Stimulated activated CD4-positive, alpha-beta T cell treated with anti-CD3 and anti-CD28 coated beads, TNF-alpha, amount 100 ng/mL, for 1 hour (primary cell): Measurements from ENCODE around the gene C1orf174.

Source experiments
- DNase-seq, 3 donors: peaks; one replicate each; pipeline ENCODE4 v3.0.0-alpha.2; 2020; ENCODE audit warnings: low read depth in 3 of 3, low spot score in 1 of 3

C1orf174 gene

DNA sequence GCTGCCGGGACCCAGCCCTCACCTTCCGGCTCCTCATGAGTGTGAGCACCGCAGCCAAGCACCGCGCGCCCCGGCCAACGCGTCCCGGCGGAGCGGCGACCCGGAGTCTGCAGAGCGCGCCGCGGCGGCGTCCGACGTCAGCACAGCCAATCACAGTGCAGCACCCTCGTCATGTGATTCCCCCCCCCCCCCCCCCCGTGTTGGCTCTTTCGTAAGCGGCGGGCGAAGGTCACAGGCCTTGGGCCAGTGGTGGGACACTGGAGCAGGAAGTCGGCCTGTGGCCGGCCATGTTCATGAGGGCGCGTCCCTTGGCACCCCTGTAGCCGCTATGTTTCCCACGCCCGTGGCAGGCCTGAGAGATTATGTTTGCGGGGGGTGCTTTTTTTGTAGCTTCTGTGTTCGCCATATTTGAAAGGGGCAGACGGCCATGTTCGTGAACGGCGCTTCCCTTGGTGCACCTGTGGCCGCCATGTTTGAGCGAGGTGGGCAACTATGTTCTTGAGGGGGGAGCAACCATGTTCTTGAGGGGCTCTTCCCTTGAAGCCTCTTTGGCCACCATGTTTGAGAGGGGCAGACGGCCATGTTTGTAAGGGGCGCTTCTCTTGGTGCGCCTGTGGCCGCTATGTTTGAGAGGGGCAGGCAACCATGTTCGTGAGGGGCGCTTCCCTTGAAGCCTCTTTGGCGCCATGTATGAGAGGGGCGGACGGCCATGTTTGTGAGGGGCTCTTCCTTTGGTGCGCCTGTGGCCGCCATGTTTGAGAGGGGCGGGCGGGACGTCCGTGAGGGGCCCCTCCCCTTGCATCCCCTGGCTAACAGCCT, at the start of gene C1orf174:
Gene C1orf174 (minus strand): TSS at position 123 of the 819 bp plus-strand sequence. CDS start 86 bp downstream, at position 37.
- peak; percentile 82 to 90 (median 90) for DNase-seq

DNA sequence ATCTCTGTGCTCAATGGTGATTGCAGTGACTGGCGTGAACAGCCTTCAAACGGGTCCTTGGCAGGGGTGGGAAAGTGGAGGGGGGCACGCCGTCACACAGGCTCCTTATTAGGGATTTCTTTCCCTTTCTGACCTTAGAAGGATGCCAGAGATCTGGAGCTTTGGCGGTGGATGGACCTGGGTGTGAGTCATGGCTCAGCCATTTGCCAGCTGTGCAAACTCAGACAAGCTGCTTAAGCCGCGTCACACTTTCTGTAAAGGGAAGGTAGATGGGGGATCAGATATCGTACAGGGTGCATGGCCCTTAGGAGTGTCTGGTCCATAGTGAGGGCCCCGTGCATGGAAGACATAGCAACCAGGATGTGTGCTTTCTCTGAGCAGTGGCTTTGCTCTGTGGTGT, 48.3 kb upstream of the C1orf174 start:
- no peak for DNase-seq

DNA sequence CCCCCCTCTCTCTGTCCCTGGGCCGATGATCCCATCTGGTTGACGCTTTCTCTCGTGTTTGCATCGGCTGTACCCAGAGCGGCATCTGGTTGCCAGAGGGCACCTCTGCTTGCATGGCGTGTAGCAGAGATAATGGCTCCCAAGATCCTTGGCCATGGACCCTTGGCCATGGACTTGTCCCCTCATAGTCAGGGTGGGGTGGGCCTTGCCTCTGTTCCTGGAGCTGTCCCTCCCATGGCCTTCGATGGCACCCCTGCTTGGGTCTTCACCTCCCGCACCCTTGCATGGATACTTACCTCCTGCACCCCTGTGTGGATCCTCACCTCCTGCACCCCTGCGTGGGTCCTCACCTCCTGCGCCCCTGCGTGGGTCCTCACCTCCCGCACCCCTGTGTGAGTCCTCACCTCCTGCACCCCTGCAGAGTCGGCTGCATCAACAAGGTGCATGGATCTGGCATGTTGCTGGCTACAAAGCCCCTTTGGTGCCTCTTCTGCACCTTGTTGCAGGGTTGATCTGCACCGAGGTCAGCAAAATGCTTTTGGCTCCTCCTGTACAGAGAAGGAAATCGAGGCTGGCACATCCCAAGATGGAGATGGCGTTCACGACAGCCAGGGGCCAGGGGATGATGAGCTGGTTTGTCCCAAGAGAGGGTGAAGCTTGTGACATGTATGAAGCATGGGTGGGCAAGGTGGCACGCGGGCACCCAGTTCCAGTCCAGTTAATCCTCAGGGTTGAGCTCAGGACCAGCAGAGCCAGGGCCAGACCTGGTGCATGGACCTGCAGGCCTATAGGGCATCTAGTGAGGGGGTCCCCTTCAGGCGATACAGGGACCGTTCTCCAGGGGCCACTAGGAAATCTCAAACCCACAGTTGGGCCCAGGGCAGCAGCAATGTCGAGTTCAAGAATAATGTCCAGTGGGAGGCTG, 46.1 kb upstream of the C1orf174 start:
- no peak for DNase-seq

DNA sequence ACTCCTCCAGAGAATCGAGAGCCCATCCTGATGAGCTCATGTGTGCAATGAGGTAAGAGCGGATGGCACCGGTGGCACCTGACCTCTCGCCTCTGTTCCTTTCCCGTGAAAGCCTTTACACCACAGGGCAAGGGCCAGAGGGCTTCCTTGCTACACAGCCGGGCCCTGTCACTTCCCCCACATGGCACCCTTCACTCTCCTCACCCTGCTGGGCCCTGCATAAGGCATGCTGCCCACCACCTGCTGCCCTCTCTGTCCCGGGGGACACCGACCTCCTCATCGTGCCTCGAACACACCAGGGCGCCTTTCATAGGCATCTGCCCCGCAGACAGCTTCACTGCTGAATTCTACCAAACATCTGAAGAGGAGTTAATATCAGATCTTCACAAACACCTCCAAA, 45.1 kb upstream of the C1orf174 start:
- no peak for DNase-seq

DNA sequence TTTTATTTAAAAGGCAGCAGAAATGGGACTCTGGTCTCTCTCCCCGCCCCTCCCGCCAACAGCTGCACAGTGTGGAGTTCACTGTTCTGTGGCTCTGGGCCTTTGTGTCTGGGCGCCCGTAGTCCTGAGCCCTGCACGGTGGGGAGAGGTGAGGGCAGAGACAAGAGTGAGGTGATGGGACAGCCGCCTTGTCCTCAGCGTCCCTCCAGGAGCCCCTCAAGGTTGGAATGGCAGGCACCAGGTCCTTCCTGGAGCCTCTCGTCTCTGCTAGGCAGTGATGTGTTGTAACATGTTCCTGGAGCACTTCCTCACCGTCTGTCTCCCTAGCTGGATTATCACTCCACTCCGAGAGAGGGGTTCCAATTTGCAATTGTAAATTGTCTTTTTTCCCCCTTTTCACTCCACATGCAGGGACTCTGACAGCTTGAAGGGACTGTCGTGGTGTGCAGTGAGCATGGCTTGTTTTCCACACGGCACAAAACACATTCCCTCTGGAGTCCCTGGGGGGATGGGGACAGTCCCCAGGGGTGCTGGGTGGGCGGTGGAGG, 44.6 kb upstream of the C1orf174 start:
- no peak for DNase-seq

DNA sequence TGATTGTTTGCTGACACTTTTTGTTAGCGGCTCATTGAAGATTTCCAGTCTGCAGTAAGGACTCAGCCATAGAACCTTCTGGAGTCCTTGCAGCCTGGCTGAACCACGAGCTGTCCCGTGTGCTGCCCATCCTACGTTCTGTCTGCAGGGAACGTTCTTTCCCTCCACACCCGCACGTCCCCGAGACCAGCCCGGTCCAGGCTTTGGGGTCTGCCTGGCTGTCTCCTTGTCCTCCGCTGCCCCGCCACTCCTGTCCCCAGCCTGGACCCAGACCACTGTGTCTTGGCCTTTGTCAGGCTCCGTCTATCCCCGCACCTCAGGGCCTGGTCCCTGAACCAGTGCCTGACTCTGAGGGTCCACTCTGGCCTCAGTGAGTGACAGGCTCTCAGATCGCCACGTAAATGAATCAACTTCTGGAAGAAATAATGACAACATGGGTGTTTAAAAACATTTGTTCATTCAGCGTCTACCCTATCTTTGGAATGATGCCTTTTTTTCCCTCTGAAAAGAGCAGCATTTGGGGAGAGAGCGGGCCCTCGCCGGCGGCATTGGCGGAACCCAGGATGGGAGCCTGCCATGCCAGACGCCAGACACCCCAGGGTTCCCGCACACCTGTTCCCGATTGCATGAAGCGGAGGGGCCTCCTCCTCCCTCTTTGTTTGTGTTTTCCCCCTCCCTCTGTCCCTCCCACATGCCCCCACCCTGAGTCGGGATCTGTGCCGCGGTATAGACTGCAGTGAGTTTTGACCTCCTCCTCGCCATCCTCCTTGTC, 43.9 kb upstream of the C1orf174 start:
- DNase-seq, result no peak

DNA sequence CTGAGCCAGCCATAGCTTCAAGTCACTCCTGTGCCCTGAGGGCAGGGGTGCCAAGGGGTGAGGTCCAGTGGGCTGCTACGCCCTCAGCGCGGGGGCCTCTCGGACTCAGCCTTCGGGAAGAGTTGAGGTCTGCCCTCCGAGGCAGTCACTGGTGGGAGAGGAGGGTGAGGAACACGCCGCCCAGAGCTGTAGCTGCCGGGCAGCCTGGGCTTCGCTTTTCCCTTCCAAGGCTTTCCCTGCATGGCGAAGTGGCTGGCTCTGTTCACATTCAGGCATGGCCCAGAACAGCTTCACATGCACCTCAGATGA, 43.0 kb upstream of the C1orf174 start:
- no peak for DNase-seq

DNA sequence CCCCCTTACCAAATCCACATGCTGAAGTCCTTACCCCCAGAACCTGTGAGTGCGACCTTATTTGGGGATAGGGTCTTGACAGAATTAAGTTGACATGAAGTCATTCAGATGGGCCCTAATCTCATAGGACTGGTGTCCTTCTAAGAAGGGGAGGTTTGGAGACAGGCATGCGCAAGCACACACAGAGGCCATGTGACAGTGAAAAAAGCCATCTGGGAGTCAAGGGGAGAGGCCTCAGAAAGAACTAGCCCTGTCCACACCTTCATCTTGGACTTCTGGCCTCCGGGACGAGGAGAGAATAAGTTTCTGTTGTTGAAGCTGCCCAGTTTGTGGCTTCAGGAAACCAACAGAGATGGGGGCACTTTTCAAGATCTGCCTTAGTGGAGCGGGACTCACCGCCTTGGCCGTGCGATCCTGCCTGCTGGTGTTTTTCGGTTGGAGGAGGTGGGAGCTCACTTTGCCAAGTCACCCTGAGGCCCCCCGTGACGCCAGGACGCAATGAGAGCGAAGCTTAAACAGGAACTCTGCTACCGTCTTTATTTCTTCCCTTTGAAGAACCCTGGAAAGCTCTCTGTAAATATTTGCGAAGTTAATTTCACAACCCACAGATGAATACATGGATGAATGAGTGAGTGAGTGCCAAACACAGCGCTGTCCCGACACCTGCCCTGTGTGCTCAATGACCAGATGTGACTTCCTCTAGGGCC, 42.5 kb upstream of the C1orf174 start:
- DNase-seq, result no peak

DNA sequence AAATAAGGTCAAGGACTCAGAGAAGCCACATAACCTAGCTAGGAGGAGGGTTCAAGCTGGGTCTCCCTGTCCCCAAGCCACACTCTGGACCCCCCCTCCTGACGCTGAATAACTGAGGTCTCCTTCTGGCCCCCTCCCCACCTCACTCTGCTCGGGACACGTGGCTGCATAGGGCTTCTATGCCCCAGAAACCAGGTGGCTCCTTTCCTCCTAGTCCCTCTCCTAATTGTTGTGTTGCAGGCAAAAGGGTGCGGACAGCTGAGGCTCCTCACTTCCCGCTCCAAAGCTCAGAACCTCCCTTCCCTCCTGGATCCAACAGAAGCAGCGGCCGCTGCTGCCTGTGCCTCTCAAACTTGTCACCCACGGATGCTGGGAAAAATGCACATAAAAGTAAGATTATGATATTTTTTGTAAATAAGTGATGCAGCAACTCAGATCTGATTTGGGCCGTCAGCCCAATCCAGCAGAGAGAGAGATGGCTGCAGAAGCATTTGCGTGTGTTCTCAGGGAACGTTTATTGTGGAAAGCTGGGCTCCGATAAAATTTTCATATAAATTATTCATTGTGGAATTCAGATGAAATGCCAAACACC, 40.8 kb upstream of the C1orf174 start:
- DNase-seq, result no peak

DNA sequence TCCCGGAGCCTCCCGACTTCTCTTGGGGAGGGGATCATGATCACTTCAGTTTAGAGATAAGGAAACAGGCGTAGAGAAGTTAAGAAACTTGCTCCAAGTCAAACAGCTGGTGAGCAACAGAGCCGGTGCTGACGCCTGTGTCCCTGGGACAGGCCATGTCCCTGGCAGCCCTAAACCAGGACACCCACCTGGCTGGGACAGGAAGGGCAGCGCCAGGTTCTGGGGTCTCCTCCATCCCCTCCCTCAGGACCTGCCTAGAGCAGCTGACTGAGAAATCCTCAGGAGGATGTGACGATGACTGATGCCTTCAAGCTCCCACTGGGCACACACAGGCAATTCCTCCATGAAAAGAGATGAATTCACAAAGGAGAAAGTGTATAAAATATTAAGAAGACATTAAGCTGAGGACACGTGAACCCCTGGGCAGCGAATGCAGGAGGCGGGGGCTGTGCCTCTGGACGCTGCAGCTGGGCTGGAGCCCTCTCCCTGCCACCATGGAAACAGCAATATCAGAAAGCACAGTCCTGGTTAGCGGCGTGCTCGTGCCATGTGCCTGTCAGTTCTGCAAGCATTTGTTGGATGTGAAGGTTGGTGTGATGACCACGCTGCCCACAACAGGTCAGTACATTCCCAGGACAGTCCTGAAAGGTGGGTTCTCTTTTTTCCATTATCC, 40.1 kb upstream of the C1orf174 start:
- no peak for DNase-seq

DNA sequence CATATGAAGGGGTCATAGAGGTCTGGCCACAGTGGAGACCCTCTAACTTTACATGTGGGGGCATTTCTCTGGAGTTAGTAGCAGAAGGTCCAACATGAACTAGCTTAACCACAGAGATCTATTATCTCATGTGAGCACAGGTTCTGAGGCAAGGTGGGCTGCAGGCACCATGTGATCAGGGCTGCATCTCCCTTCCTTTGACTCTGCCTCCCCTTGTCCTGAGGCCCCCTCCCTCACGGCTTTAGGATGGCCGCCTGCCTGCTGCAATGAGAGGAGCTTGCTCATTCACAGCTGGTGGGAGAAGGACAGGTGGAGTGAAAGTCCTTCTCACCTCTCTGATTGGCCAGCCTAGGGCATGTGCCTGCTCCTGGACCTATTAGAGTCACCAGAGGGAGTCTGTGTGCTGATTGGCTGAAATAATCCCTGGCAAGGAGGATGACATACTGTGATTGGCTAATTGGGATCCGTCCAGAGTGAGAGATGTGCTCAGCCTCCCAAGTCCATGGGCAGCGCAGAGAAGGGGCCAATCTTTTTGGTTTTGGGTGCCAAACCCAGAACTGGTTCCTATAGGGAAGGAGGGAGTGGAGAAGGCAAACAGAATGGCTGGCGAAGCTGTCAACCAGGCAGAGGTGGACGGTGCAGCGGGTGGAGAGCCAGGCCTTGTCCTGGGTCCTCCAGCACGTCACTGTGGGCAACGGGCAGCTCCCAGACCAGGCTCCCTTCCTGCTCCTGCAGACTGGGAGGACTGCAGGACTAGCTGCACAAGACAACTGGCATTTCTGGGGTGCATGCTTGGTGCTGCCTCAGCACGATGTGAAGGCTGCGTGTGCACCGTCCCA, 39.4 kb upstream of the C1orf174 start:
- no peak for DNase-seq

DNA sequence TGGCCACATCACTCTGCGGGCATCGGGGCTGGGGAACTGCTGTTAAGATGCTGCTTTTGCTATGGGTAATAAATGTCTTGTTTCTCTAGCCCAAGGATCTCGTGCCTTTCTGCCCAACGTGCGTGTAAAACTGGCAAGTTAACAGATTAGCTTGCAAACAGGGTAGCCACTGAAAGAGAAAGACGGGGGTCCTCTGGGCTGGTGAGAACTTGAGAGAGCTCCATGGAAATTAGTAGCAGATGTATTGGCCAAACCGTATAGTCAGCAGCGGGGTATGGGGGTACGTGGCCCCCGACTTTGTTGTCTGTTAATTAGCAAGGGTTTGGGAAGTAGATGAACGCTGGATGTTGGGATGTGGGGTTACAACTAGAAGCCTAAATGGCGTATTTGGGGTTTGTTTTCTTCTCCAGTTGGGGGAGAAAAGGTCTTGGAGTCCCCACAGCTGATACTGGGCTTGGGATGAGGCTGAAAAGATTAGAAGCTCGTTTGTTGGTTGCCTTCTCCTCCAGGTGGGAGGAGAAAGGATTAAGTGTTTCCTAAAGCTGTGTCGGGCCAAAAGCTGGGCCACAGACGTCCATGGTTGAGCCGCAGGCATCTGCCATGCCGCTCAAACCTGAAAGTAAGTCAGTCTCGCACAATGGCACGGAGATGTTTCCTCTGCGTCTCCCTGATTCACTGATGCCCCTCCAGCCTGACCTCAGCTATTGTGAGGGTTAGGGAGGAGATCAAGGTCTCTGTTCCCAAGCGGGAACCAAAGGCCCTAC, 32.3 kb upstream of the C1orf174 start:
- DNase-seq, result no peak

DNA sequence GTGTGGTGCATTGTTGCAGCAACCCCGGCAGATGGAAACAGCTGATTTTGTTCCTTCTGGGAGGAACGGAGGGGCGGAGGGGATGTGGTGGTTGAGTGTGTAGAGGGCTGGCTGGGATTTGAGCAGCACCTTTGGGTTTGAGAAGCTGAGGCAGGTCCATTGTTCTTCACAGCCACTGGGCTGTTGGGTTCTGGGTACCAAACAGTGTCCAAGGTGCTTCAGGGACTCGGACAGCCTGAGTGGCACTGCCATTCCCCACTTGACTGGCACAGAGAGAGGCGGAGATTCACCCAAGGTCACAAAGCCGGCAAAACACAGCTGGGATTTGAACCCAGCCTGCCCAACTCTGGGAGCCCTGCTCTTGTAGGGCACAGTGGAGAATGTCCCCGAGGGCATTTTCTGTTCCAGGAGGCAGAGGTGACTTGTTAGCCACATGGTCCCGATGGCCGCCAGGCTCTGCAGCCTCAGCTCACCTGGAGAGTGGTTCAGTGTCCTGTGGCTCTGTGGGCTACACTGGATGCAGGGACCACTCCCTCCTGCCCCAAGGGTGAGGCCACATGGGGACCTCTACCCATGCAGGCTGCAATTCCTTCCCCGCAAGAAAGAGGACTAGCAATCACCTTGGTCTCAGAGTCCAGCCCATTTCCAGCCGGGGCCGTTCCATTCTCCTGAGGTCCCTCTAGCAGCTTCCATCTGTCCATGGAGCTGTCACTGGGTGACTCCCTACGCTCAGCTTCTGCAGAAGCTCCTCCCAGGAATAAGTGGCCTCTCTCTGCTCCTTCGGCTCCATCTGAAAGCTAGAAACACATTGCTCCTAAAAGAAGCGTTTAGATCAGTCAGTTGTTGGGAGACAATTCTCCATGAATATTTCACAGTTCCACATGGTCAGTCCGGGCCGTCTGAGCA, 31.2 kb upstream of the C1orf174 start:
- no peak for DNase-seq

DNA sequence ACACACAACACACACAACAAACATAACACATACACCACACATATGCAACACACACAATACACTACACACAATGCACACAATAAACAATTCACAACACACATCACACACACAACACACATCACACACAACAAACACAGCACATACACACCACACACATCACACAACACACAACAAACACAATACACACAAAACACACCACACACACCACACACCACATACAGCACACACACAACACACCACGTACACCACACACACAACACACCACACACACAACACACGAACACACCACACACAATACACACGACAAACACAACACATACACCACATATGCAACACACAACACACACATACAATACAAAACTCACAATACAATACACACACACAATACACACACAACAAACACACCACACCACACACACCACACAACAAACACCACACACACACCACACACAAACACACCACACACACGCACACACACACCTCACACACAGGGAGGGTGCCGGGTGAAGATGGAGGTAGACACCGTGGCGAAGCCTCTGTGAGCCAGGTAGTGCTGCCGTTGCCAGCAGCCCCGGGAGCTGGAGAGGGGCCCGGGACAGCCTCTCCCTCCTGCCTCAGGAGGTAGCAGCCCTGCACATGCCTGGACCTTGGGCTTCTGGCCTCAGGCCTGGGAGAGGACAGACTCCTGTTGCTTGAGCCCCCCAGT, 30.4 kb upstream of the C1orf174 start:
- no peak for DNase-seq

DNA sequence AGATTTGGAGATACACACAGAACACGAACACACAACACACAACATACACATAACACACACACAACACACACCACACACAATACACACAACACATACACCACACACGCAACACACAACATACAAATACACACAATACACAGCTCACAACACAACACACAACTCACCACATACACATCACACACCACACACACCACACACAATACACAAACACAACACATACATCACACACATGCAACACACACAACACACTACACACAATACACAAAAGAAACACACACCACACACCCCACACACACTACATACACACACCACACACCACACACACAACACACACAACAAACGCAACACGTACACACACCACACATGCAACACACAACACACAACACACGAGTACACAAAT, 29.1 kb upstream of the C1orf174 start:
- no peak for DNase-seq

DNA sequence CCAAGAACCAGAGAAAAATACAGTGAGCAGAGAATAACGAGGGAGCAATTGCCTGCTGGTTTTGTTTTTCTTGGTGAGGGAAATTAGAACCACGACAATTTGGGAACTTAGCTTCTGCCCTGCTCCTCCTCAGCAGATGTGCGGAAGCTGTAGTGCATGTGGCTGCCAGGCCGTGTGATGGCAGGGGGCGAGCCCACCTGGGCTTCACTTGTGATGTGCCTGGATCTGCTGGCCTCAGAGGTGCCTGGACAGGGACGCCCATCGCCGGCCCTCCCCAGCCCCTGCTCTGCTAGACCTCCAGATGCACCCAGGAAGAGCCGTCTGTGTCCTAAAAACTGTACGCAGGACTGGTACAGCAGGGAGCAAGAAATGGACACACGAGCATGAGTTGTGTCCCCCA, 28.5 kb upstream of the C1orf174 start:
- no peak for DNase-seq
